A549 (cell line): Measurements from ENCODE around the gene DDR2. TPM values are rescaled to one million over a fixed set of nuclear protein-coding genes. Genes with fewer than 3 reads are reported as not detected.

Source experiments
- ATAC-seq, 2 experiments: fragments of 200-7000 bp in 1 of 2; fragments of >200 bp in 1 of 2; cut with Nextera tagmentation in 1 of 2; cut with Tn5 transposase in 1 of 2; 3 replicates each; pipeline versions ENCODE4 v1.8.0 to v1.9.1; 2018 to 2020; ENCODE audit warnings: mild to moderate bottlenecking in 1 of 2, moderate library complexity in 1 of 2
- CTCF ChIA-PET: fragments of 300-600 bp; sonication (Branson Sonifier 250); formaldehyde crosslinking; extraction: SDS; loops from one replicate; lab custom pipeline; 2021; ENCODE audit warnings: antibody characterized with exemption, inconsistent platforms; lab: Yijun Ruan, JAX
- POLR2A ChIA-PET: fragments of 350-600 bp; formaldehyde crosslinking; extraction: SDS; loops from one replicate; lab custom pipeline; 2021; ENCODE audit warnings: antibody characterized with exemption, inconsistent platforms; lab: Yijun Ruan, JAX
- DNase-seq, 2 experiments: peaks; one replicate each; pipeline versions ENCODE4 v3.0.0 to v3.0.0-alpha.2; 2011 to 2016; ENCODE audit warnings: low read depth in 1 of 2, low spot score in 1 of 2
- FAIRE-seq: peaks from 2 replicates; lab custom pipeline; 2011; peaks lifted over from hg19 to GRCh38; lab: Jason Lieb, UNC
- H3K27ac ChIP-seq, 2 experiments: fragments of >200 bp; sonication (Bioruptor Twin); formaldehyde crosslinking; 3 replicates each; pipeline ENCODE4 v1.5.1; 2016 to 2017
- H3K4me1 ChIP-seq: fragments of >200 bp; sonication (Bioruptor Twin); formaldehyde crosslinking; 3 replicates; pipeline ENCODE4 v1.6.1; 2016
- H3K4me2 ChIP-seq: fragments of >200 bp; sonication (Bioruptor Twin); formaldehyde crosslinking; 3 replicates; pipeline ENCODE4 v1.6.1; 2016
- H3K4me3 ChIP-seq: fragments of >200 bp; sonication (Bioruptor Twin); formaldehyde crosslinking; 3 replicates; pipeline ENCODE4 v1.5.1; 2016
- H3K9me3 ChIP-seq: fragments of >200 bp; sonication (Bioruptor Twin); formaldehyde crosslinking; 3 replicates; pipeline ENCODE4 v1.6.1; 2016
- ATOH8 ChIP-seq: fragments of 250-450 bp; sonication (Bioruptor Pico); IDR thresholded peaks from 2 replicates; pipeline ENCODE4 v1.5.0; 2020; ENCODE audit warnings: low read depth, mild to moderate bottlenecking, moderate library complexity
- CBX8 ChIP-seq: fragments of 200-600 bp; sonication (generic); IDR thresholded peaks from 2 replicates; pipeline ENCODE4 v1.6.1; 2016
- CEBPB ChIP-seq, 2 experiments: fragments of >200 bp in 1 of 2; sonication (Bioruptor Twin) in 1 of 2; formaldehyde crosslinking in 1 of 2; IDR thresholded peaks; 2 replicates each; pipeline ENCODE4 v1.6.1; 2012 to 2016
- CHD2 ChIP-seq: fragments of 150-350 bp; IDR thresholded peaks from 2 replicates; pipeline ENCODE4 v1.6.1; 2014; ENCODE audit warnings: low read length; ENCODE audit not compliant: partially characterized antibody
- E2F6 ChIP-seq: IDR thresholded peaks from 2 replicates; pipeline ENCODE4 v1.6.1; 2012; ENCODE audit warnings: low read depth, borderline replicate concordance
- EHF ChIP-seq: fragments of 250-450 bp; sonication (Bioruptor Pico); IDR thresholded peaks from 2 replicates; pipeline ENCODE4 v1.5.0; 2020; ENCODE audit warnings: mild to moderate bottlenecking
- EHMT2 ChIP-seq: fragments of 200-600 bp; sonication (generic); IDR thresholded peaks from 2 replicates; pipeline ENCODE4 v1.6.1; 2016; ENCODE audit warnings: antibody characterized with exemption, low read depth, mild to moderate bottlenecking, moderate library complexity
- ELK1 ChIP-seq: fragments of 150-350 bp; IDR thresholded peaks from 2 replicates; pipeline ENCODE4 v1.6.1; 2014; ENCODE audit warnings: low read depth, mild to moderate bottlenecking, low read length
- EP300 ChIP-seq, 2 experiments: fragments of >200 bp; sonication (Bioruptor Twin); formaldehyde crosslinking; IDR thresholded peaks; 2 replicates in 1 of 2; 3 replicates in 1 of 2; pipeline ENCODE4 v1.6.1; 2016 to 2017
- ESRRA ChIP-seq: fragments of 150-350 bp; IDR thresholded peaks from 2 replicates; pipeline ENCODE4 v1.6.1; 2014; ENCODE audit warnings: mild to moderate bottlenecking, low read length, borderline replicate concordance
- FOXS1 ChIP-seq: fragments of 250-450 bp; sonication (Bioruptor Pico); IDR thresholded peaks from 2 replicates; pipeline ENCODE4 v1.5.0; 2020; ENCODE audit warnings: mild to moderate bottlenecking, moderate library complexity
- HDAC2 ChIP-seq: fragments of 200-600 bp; sonication (generic); IDR thresholded peaks from 2 replicates; pipeline ENCODE4 v1.6.1; 2016
- HOXB13 ChIP-seq: fragments of 250-450 bp; sonication (Bioruptor Pico); IDR thresholded peaks from 2 replicates; pipeline ENCODE4 v1.5.0; 2020; ENCODE audit warnings: low read depth, mild to moderate bottlenecking, moderate library complexity
- MAZ ChIP-seq: fragments of 150-350 bp; IDR thresholded peaks from 2 replicates; pipeline ENCODE4 v1.6.1; 2014; ENCODE audit warnings: antibody characterized with exemption, low read depth, low read length, borderline replicate concordance
- NPAS2 ChIP-seq: fragments of 250-450 bp; sonication (Bioruptor Pico); IDR thresholded peaks from 2 replicates; pipeline ENCODE4 v1.8.0; 2022; ENCODE audit warnings: mild to moderate bottlenecking, moderate library complexity, borderline replicate concordance
- PBX3 ChIP-seq: IDR thresholded peaks from 2 replicates; pipeline ENCODE4 v1.6.1; 2012
- RAD21 ChIP-seq, 2 experiments: fragments of >200 bp in 1 of 2; sonication (Bioruptor Twin) in 1 of 2; formaldehyde crosslinking in 1 of 2; IDR thresholded peaks in 1 of 2; conservative IDR thresholded peaks in 1 of 2; 2 replicates in 1 of 2; 3 replicates in 1 of 2; pipeline ENCODE4 v1.6.1; 2012 to 2018; ENCODE audit warnings: inconsistent platforms in 1 of 2
- RARB ChIP-seq: fragments of 250-450 bp; sonication (Bioruptor Pico); IDR thresholded peaks from 2 replicates; pipeline ENCODE4 v1.8.0; 2021; ENCODE audit warnings: mild to moderate bottlenecking, moderate library complexity
- RFX5 ChIP-seq: fragments of 450-650 bp; IDR thresholded peaks from 2 replicates; pipeline ENCODE4 v1.7.1; 2014; ENCODE audit warnings: antibody characterized with exemption, mild to moderate bottlenecking, moderate library complexity
- TFCP2L1 ChIP-seq: fragments of 250-450 bp; sonication (Bioruptor Pico); IDR thresholded peaks from 2 replicates; pipeline ENCODE4 v1.5.0; 2021; ENCODE audit warnings: mild to moderate bottlenecking
- TP53 ChIP-seq: fragments of 250-450 bp; sonication (Bioruptor Pico); IDR thresholded peaks from 2 replicates; pipeline ENCODE4 v1.5.0; 2021; ENCODE audit warnings: mild to moderate bottlenecking, moderate library complexity
- ZC3H11A ChIP-seq: fragments of 450-650 bp; IDR thresholded peaks from 2 replicates; pipeline ENCODE4 v1.6.1; 2014; ENCODE audit warnings: antibody characterized with exemption, mild to moderate bottlenecking
- ZFP36 ChIP-seq: fragments of 450-650 bp; IDR thresholded peaks from 2 replicates; pipeline ENCODE4 v1.6.1; 2014; ENCODE audit warnings: borderline replicate concordance; ENCODE audit not compliant: partially characterized antibody
- ZNF302 ChIP-seq: fragments of 250-450 bp; sonication (Bioruptor Pico); IDR thresholded peaks from 2 replicates; pipeline ENCODE4 v1.9.0; 2021; ENCODE audit warnings: inconsistent platforms, mild to moderate bottlenecking, moderate library complexity
- WGBS: methylation state at CpG from one replicate; pipeline ENCODE4 v1.1.6; 2017; ENCODE audit errors: missing lambda C conversion rate; 5-methylcytosine and 5-hydroxymethylcytosine counted together
- polyA plus RNA-seq, 4 experiments: library from polyadenylated mRNA; depleted of rRNA in 3 of 4; stranded (reverse); fragments of >200 nt; fragmentation: RNase III in 1 of 4; extraction: RNeasy Plus Mini Kit Qiagen cat#74134 plus additional on column Dnase treatment in 1 of 4; gene quantifications; 2 replicates in 3 of 4; 3 replicates in 1 of 4; pipeline ENCODE4 v1.2.3, GENCODE V29; 2011 to 2017
- TF ChIP-seq, protein P1 (sequence below): fragments of >200 bp; sonication (Bioruptor Twin); formaldehyde crosslinking; IDR thresholded peaks from 2 replicates; pipeline ENCODE4 v1.6.1; 2016

DDR2 gene
- polyA plus RNA-seq, 2 of the 4 experiments (the other 2 are of a cell fraction): 0.14 to 0.49 TPM

DNA sequence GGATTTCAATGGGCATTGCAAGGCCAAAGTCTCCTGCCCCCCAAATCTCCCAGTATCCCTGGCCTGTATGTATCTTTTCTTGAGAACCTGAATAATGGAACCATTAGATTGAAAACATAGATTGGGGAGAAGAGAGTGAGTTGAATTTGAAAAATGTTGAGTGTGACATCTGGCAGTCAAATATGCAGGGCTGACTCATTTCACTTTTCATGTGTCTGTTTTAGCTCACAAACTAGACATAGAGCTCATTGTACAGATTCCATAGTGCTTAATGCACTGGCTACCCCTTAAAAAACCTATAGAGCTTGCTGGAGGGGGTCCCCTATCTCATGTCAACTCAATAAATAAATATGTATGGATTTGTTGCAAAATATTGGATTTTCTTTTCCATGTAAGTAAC lies 30.8 kb downstream of the DDR2 start:
- POLR2A ChIA-PET: no interaction called here
- Histone ChIP-seq H3K9me3 (no peaks in the 10 kb centered on the region), H3K4me2 (no peak overlapping the region), H3K4me1 (0 out of 3 replicates have a peak, but pooled peaks cover 4% of the 10 kb centered on the region), H3K4me3 (no peak overlapping the region), H3K27ac (no peak overlapping the region)
- FAIRE-seq (no peak), ATAC-seq (no peak), DNase-seq (no peak)
- CTCF ChIA-PET: no interaction called here
- no peak for TF ChIP-seq NPAS2 (CRISPR knock-in tag)
- no peak for TF ChIP-seq EHF
- no peak for TF ChIP-seq CBX8
- TF ChIP-seq E2F6: no peak
- no peak for TF ChIP-seq RAD21 (conservative IDR thresholded peaks at IDR 0.05 in 1 of 2, IDR thresholded peaks at IDR 0.05 in 1 of 2)
- TF ChIP-seq ZFP36: no peak
- TF ChIP-seq TP53 (CRISPR knock-in tag): no peak
- no peak for TF ChIP-seq HDAC2
- TF ChIP-seq ZC3H11A: no peak
- no peak for TF ChIP-seq ZNF302 (CRISPR knock-in tag)
- TF ChIP-seq, protein P1, sequence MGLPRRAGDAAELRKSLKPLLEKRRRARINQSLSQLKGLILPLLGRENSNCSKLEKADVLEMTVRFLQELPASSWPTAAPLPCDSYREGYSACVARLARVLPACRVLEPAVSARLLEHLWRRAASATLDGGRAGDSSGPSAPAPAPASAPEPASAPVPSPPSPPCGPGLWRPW: no peak
- no peak for TF ChIP-seq MAZ
- no peak for TF ChIP-seq PBX3
- TF ChIP-seq TFCP2L1 (CRISPR knock-in tag): no peak
- no peak for TF ChIP-seq ATOH8 (CRISPR knock-in tag)
- TF ChIP-seq ESRRA: no peak
- TF ChIP-seq HOXB13 (CRISPR knock-in tag): no peak
- no peak for TF ChIP-seq EP300 (IDR thresholded peaks at IDR 0.05)
- no peak for TF ChIP-seq RFX5

GRCh38 chr1:162663589-162664106 lies 31.4 kb downstream of the DDR2 start:
- CTCF ChIA-PET: no interaction called here
- FAIRE-seq (no peak), ATAC-seq (peak in 1 of 2 experiments; percentile 61; a peak in 2 of 6 replicates), DNase-seq (no peak)
- no peak for TF ChIP-seq CHD2
- Histone ChIP-seq H3K4me1 (0 out of 3 replicates have a peak, but pooled peaks cover 4% of the 10 kb centered on the region), H3K9me3 (no peaks in the 10 kb centered on the region), H3K4me2 (no peak overlapping the region), H3K27ac (no peak overlapping the region), H3K4me3 (no peak overlapping the region)
- 56% methylated on average over 8 of the region's 8 CpGs for WGBS
- POLR2A ChIA-PET: no interaction called here

- ChIA-PET POLR2A (no interaction called here), CTCF (no interaction called here)
- no peaks in the 10 kb centered on the region for H3K9me3 ChIP-seq
- no peak overlapping the region for H3K4me2 ChIP-seq
- FAIRE-seq: no peak
- no peak for DNase-seq
- 45% methylated on average over 5 of the region's 5 CpGs for WGBS
- TF ChIP-seq FOXS1 (CRISPR knock-in tag): no peak
- no peak for TF ChIP-seq EHMT2
- TF ChIP-seq TFCP2L1 (CRISPR knock-in tag): no peak
- no peak for TF ChIP-seq TP53 (CRISPR knock-in tag)
- TF ChIP-seq CEBPB (IDR thresholded peaks at IDR 0.05): no peak
- TF ChIP-seq ELK1: no peak
- TF ChIP-seq ZNF302 (CRISPR knock-in tag): no peak
- TF ChIP-seq RARB: no peak
- no peak overlapping the region for H3K27ac ChIP-seq
- H3K4me3 ChIP-seq: no peak overlapping the region
- 0 out of 3 replicates have a peak, but pooled peaks cover 4% of the 10 kb centered on the region for H3K4me1 ChIP-seq
- no peak; a peak in 1 of 6 replicates for ATAC-seq
Measured at GRCh38 chr1:162666006-162666645, 33.9 kb downstream of the DDR2 start.
